IMR-90 (cell line): ENCODE measurements around the gene FBLIM1. TPM values are rescaled to one million over a fixed set of nuclear protein-coding genes. Genes with fewer than 3 reads are reported as not detected.

Source experiments
- ATAC-seq: fragments of 200-7000 bp; cut with Tn5 transposase; 2 replicates; pipeline ENCODE4 v1.9.1; 2020; ENCODE audit warnings: low read depth, mild to moderate bottlenecking, moderate library complexity
- BruUV-seq: library from RNA; stranded (reverse); fragments of 400-500 nt; replicated peaks from 2 replicates; lab custom pipeline; 2021; lab: Mats Ljungman, UMichigan
- CTCF ChIA-PET: fragments of 300-600 bp; formaldehyde crosslinking; extraction: SDS; loops from one replicate; lab custom pipeline; 2021; ENCODE audit warnings: antibody characterized with exemption; lab: Yijun Ruan, JAX
- POLR2A ChIA-PET: fragments of 300-600 bp; sonication (Branson Sonifier 250); formaldehyde crosslinking; loops from one replicate; lab custom pipeline; 2022; ENCODE audit warnings: antibody characterized with exemption; ENCODE audit not compliant: unreplicated experiment; lab: Charles Lee
- DNase-seq: peaks from one replicate; pipeline ENCODE4 v3.0.0; 2013
- H2AFZ ChIP-seq: replicated peaks from 2 replicates; pipeline ENCODE3; 2013; ENCODE audit warnings: low read length, mild to moderate bottlenecking; ENCODE audit not compliant: poor library complexity
- H2AK5ac ChIP-seq: 2 replicates; pipeline ENCODE4 v1.6.1; 2013; ENCODE audit warnings: low read depth, low read length, inconsistent platforms
- H2AK9ac ChIP-seq: replicated peaks from 2 replicates; pipeline ENCODE3; 2013; ENCODE audit warnings: mild to moderate bottlenecking, low read depth, low read length, moderate library complexity; ENCODE audit not compliant: poor library complexity
- H2BK120ac ChIP-seq: 2 replicates; pipeline ENCODE4 v1.6.1; 2013; ENCODE audit warnings: low read depth, low read length, inconsistent platforms
- H2BK15ac ChIP-seq: 3 replicates; pipeline ENCODE4 v1.6.1; 2013; ENCODE audit warnings: low read depth, low read length, inconsistent platforms
- H2BK20ac ChIP-seq: 2 replicates; pipeline ENCODE4 v1.6.1; 2013; ENCODE audit warnings: low read depth, mild to moderate bottlenecking, inconsistent platforms, low read length, moderate library complexity
- H2BK5ac ChIP-seq: 2 replicates; pipeline ENCODE4 v1.6.1; 2013; ENCODE audit warnings: mild to moderate bottlenecking, low read depth, low read length, inconsistent platforms; ENCODE audit not compliant: poor library complexity, severe bottlenecking
- H3K14ac ChIP-seq: replicated peaks from 2 replicates; pipeline ENCODE4 v1.6.1; 2013; ENCODE audit warnings: low read depth, low read length, inconsistent platforms
- H3K18ac ChIP-seq: 2 replicates; pipeline ENCODE4 v1.6.1; 2013; ENCODE audit warnings: low read depth, low read length, control low read depth
- H3K23ac ChIP-seq: 2 replicates; pipeline ENCODE4 v1.6.1; 2013; ENCODE audit warnings: low read depth, low read length, inconsistent platforms
- H3K27ac ChIP-seq: 2 replicates; pipeline ENCODE4 v1.5.1; 2013; ENCODE audit warnings: mild to moderate bottlenecking, control low read depth, low read length; ENCODE audit not compliant: insufficient read depth
- H3K27me3 ChIP-seq: 2 replicates; pipeline ENCODE4 v1.6.1; 2013; ENCODE audit warnings: low read length; ENCODE audit not compliant: control insufficient read depth, insufficient read depth
- H3K36me3 ChIP-seq: 2 replicates; pipeline ENCODE4 v1.6.1; 2013; ENCODE audit warnings: low read length, mixed read lengths; ENCODE audit not compliant: control insufficient read depth, insufficient read depth
- H3K4ac ChIP-seq: 2 replicates; pipeline ENCODE4 v1.6.1; 2013; ENCODE audit warnings: low read depth, low read length, inconsistent platforms
- H3K4me1 ChIP-seq: 2 replicates; pipeline ENCODE4 v1.6.1; 2013; ENCODE audit warnings: low read length, mixed read lengths; ENCODE audit not compliant: control insufficient read depth, insufficient read depth
- H3K4me2 ChIP-seq: 2 replicates; pipeline ENCODE4 v1.6.1; 2013; ENCODE audit warnings: low read depth, mild to moderate bottlenecking, control low read depth, low read length, moderate library complexity
- H3K4me3 ChIP-seq: 2 replicates; pipeline ENCODE4 v1.5.1; 2013; ENCODE audit warnings: low read depth, mild to moderate bottlenecking, control low read depth, low read length, moderate library complexity; ENCODE audit not compliant: insufficient read depth
- H3K56ac ChIP-seq: 2 replicates; pipeline ENCODE4 v1.6.1; 2013; ENCODE audit warnings: low read length, inconsistent platforms; ENCODE audit not compliant: insufficient read depth; ENCODE audit errors: extremely low read depth
- H3K79me1 ChIP-seq, 2 experiments: 2 replicates each; pipeline ENCODE4 v1.6.1; 2013; ENCODE audit warnings: low read length in 2 of 2, inconsistent platforms in 1 of 2, low read depth in 1 of 2
- H3K9ac ChIP-seq: 2 replicates; pipeline ENCODE4 v1.6.1; 2013; ENCODE audit warnings: low read depth, low read length, control low read depth
- H3K9me1 ChIP-seq: 2 replicates; pipeline ENCODE4 v1.6.1; 2013; ENCODE audit warnings: low read length, inconsistent platforms; ENCODE audit not compliant: insufficient read depth
- H3K9me3 ChIP-seq: 2 replicates; pipeline ENCODE4 v1.6.1; 2013; ENCODE audit warnings: low read length; ENCODE audit not compliant: control insufficient read depth, insufficient read depth
- H4K20me1 ChIP-seq: 2 replicates; pipeline ENCODE4 v1.6.1; 2013; ENCODE audit warnings: low read length, inconsistent platforms; ENCODE audit not compliant: insufficient read depth
- H4K5ac ChIP-seq: 2 replicates; pipeline ENCODE4 v1.6.1; 2013; ENCODE audit warnings: mild to moderate bottlenecking, low read depth, low read length, control low read depth
- H4K8ac ChIP-seq, 2 experiments: 2 replicates each; pipeline ENCODE4 v1.6.1; 2013; ENCODE audit warnings: low read depth in 2 of 2, low read length in 2 of 2, control low read depth in 1 of 2, inconsistent platforms in 1 of 2
- H4K91ac ChIP-seq: 2 replicates; pipeline ENCODE4 v1.6.1; 2013; ENCODE audit warnings: low read depth, low read length, inconsistent platforms; ENCODE audit not compliant: insufficient read depth
- CEBPB ChIP-seq: IDR thresholded peaks from 2 replicates; pipeline ENCODE4 v1.6.1; 2012; ENCODE audit warnings: low read depth, low read length, improper control_type of control experiment
- WGBS, 2 experiments: methylation state at CpG; one replicate each; pipeline versions ENCODE4 v1.1.5 to v1.1.7; 2013; ENCODE audit warnings: missing lambda C conversion rate in 2 of 2; ENCODE audit not compliant: insufficient read length in 1 of 2; ENCODE audit errors: extremely low coverage in 2 of 2; 5-methylcytosine and 5-hydroxymethylcytosine counted together
- dilution Hi-C: fragments of 300-500 bp; cut with HindIII; formaldehyde crosslinking; loops from one replicate; pipeline ENCODE4 v1.14.3; 2018; ENCODE audit warnings: low sequenced_read_pairs; ENCODE audit not compliant: unreplicated experiment
- in situ Hi-C: fragments of 300-500 bp; cut with MboI; formaldehyde crosslinking; loops from 3 replicates; pipeline ENCODE4 v1.14.3; 2019; ENCODE audit warnings: low sequenced_read_pairs, inconsistent platforms, mixed read lengths
- intact Hi-C: fragments of 100-400 bp; cut with micrococcal nuclease; formaldehyde crosslinking; loops from 2 replicates; pipeline ENCODE4 v1.10.0; 2022
- polyA plus RNA-seq, 3 experiments: library from polyadenylated mRNA; depleted of rRNA; stranded (reverse); fragments of >200 nt; gene quantifications; 2 replicates each; pipeline ENCODE4 v1.2.3, GENCODE V29; 2012; ENCODE audit warnings: low replicate concordance in 1 of 3
- total RNA-seq: library from RNA; depleted of rRNA; stranded (reverse); fragments of >200 nt; gene quantifications from 2 replicates; pipeline ENCODE4 v1.2.3, GENCODE V29; 2012
- TF ChIP-seq, protein P1 (sequence below): fragments of 150-350 bp; IDR thresholded peaks from 2 replicates; pipeline ENCODE4 v1.6.1; 2017; ENCODE audit warnings: mild to moderate bottlenecking, antibody characterized with exemption, low read length, low read depth

FBLIM1 gene
- total and polyA plus RNA-seq, 2 of the 4 experiments (the other 2 are of a cell fraction) = 52.2 to 140 TPM

DNA sequence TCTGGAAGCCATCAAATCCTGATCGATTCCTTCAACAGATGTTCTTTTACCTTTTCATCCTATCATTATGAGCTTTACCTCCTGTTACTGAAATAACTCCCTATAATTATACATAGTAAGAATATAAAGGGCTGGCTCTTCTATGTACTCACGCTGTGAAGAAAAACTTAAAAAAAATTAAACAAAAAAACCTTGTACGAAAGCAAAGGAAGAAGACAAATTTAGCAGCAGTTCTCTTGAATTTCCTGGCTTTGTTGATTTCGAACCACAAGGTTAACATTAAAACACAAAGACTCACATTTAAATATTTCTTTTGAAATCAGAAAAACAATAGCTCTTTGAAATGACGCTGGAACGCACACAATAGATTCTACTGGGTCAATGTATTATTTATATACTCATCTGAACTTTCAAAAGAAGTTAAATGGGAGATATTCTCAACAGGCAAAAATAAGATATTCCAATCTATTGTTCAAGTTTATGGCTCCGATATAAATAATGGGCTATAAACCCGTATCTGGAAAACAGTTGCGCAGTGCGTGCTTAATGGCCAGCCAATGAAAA is 75.3 kb downstream of the FBLIM1 start:
- H4K5ac ChIP-seq = no peak overlapping the region
- H3K18ac ChIP-seq = no peak overlapping the region
- peak; percentile 47; the same call in 1 of the 2 replicates for TF ChIP-seq CEBPB
- TF ChIP-seq, protein P1, sequence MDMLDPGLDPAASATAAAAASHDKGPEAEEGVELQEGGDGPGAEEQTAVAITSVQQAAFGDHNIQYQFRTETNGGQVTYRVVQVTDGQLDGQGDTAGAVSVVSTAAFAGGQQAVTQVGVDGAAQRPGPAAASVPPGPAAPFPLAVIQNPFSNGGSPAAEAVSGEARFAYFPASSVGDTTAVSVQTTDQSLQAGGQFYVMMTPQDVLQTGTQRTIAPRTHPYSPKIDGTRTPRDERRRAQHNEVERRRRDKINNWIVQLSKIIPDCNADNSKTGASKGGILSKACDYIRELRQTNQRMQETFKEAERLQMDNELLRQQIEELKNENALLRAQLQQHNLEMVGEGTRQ = no peak
- CTCF ChIA-PET = interaction anchor here (0.6 to 1.3 kb wide), 2 partner anchors 19 to 27 kb away, joined by 3 to 6 read pairs; no protein-coding TSS in a partner anchor
- in situ Hi-C loops = no loop called here
- intact Hi-C loops = loop anchor here (2.0 kb wide), 1 partner anchor 35 kb away; no protein-coding TSS in a partner anchor
- peak overlapping the region; percentile 69 for H3K4me2 ChIP-seq
- H2AK5ac ChIP-seq = no peak overlapping the region
- DNase-seq (no peak), ATAC-seq (peak; percentile 35; the same call in 1 of the 2 replicates)
- WGBS, 2 experiments = 0% methylated on average over 3 of the region's 10 CpGs; no CpG with 5 or more reads in 1 of the 2 experiments
- no peak overlapping the region for H3K23ac ChIP-seq
- dilution Hi-C loops = no loop called here
- no peak overlapping the region for H2BK120ac ChIP-seq
- no TSS peak for BruUV-seq
- H3K36me3 ChIP-seq = no peaks in the 10 kb centered on the region
- H2BK15ac ChIP-seq = no peak overlapping the region
- no peaks in the 10 kb centered on the region for H4K20me1 ChIP-seq
- H2BK20ac ChIP-seq = no peak overlapping the region
- H2AK9ac ChIP-seq = no peak overlapping the region
- H4K8ac ChIP-seq = peak overlapping the region; percentile 2 to 67; a peak in 3 of 4 replicates
- no peaks in the 10 kb centered on the region; the same call in 1 of the 2 replicates for H3K9me1 ChIP-seq
- H2BK5ac ChIP-seq = peak overlapping the region; percentile 61
- peak overlapping the region; percentile 68 for H3K4me3 ChIP-seq
- no peak overlapping the region; the same call in 1 of the 2 replicates for H3K14ac ChIP-seq
- peak overlapping the region; percentile 81 for H3K9ac ChIP-seq
- POLR2A ChIA-PET = interaction anchor here (0.6 to 0.9 kb wide), 2 partner anchors 89 to 97 kb away, joined by 5 to 21 read pairs; no protein-coding TSS in a partner anchor
- no peak overlapping the region for H3K4ac ChIP-seq
- peak overlapping the region; percentile 68; the same call in 1 of the 2 replicates for H3K56ac ChIP-seq
- H3K79me1 ChIP-seq = peaks cover 5 to 24% of the 10 kb centered on the region in 2 experiments; a peak in 3 of 4 replicates
- H3K9me3 ChIP-seq = no peaks in the 10 kb centered on the region
- no peak overlapping the region for H4K91ac ChIP-seq
- peaks cover 2% of the 10 kb centered on the region; the same call in 1 of the 2 replicates for H3K4me1 ChIP-seq
- peak overlapping the region; percentile 98 for H2AFZ ChIP-seq
- no peaks in the 10 kb centered on the region for H3K27me3 ChIP-seq
- peak overlapping the region; percentile 28; the same call in 1 of the 2 replicates for H3K27ac ChIP-seq
